Astrocyte (in vitro differentiated cells and primary cell): ENCODE results near the gene AK8. TPM values are rescaled to one million over a fixed set of nuclear protein-coding genes. Genes with fewer than 3 reads are reported as not detected.

Experiments
- DNase-seq: peaks from one replicate; pipeline ENCODE4 v3.0.0-alpha.2; 2010; ENCODE audit warnings: low read depth
- FAIRE-seq: peaks from 2 replicates; lab custom pipeline; 2011; peaks lifted over from hg19 to GRCh38; lab: Jason Lieb, UNC
- H2AFZ ChIP-seq: 2 replicates; pipeline ENCODE4 v1.6.0; 2012; ENCODE audit warnings: low read depth, low read length, inconsistent platforms
- H3K27ac ChIP-seq: 2 replicates; pipeline ENCODE4 v1.5.1; 2011; ENCODE audit warnings: low read depth, low read length, inconsistent platforms
- H3K27me3 ChIP-seq: 2 replicates; pipeline ENCODE4 v1.6.0; 2011; ENCODE audit warnings: low read length, inconsistent platforms; ENCODE audit not compliant: insufficient read depth
- H3K36me3 ChIP-seq: 2 replicates; pipeline ENCODE4 v1.5.1; 2011; ENCODE audit warnings: low read length, inconsistent platforms; ENCODE audit not compliant: insufficient read depth
- H3K4me1 ChIP-seq: 2 replicates; pipeline ENCODE4 v1.5.1; 2011; ENCODE audit warnings: low read length, inconsistent platforms; ENCODE audit not compliant: insufficient read depth
- H3K4me2 ChIP-seq: 2 replicates; pipeline ENCODE4 v1.6.0; 2012; ENCODE audit warnings: low read length, inconsistent platforms
- H3K4me3 ChIP-seq: 2 replicates; pipeline ENCODE4 v1.5.1; 2011; ENCODE audit warnings: low read depth, mild to moderate bottlenecking, low read length, inconsistent platforms; ENCODE audit not compliant: insufficient read depth
- H3K79me2 ChIP-seq: 2 replicates; pipeline ENCODE4 v1.6.0; 2012; ENCODE audit warnings: mild to moderate bottlenecking, low read length, inconsistent platforms; ENCODE audit not compliant: insufficient read depth
- H3K9ac ChIP-seq: 2 replicates; pipeline ENCODE4 v1.6.0; 2012; ENCODE audit warnings: mild to moderate bottlenecking, low read length, inconsistent platforms
- H3K9me3 ChIP-seq: 2 replicates; pipeline ENCODE4 v1.5.1; 2012; ENCODE audit warnings: low read depth, mild to moderate bottlenecking, low read length, inconsistent platforms; ENCODE audit not compliant: insufficient read depth
- H4K20me1 ChIP-seq: 2 replicates; pipeline ENCODE4 v1.6.0; 2012; ENCODE audit warnings: low read length, inconsistent platforms; ENCODE audit not compliant: insufficient read depth
- H3K27ac Mint-ChIP-seq: one replicate; pipeline ENCODE4 v1.8.0; 2021; ENCODE audit warnings: mild to moderate bottlenecking, mixed read lengths; ENCODE audit not compliant: unreplicated experiment
- H3K27me3 Mint-ChIP-seq: one replicate; pipeline ENCODE4 v1.8.0; 2021; ENCODE audit warnings: low read depth, mixed read lengths; ENCODE audit not compliant: unreplicated experiment
- H3K36me3 Mint-ChIP-seq: one replicate; pipeline ENCODE4 v1.8.0; 2021; ENCODE audit warnings: low read depth, mixed read lengths; ENCODE audit not compliant: unreplicated experiment
- H3K4me1 Mint-ChIP-seq: one replicate; pipeline ENCODE4 v1.8.0; 2021; ENCODE audit warnings: low read depth, mixed read lengths; ENCODE audit not compliant: unreplicated experiment
- H3K4me3 Mint-ChIP-seq: one replicate; pipeline ENCODE4 v1.8.0; 2021; ENCODE audit warnings: mild to moderate bottlenecking, moderate library complexity, mixed read lengths; ENCODE audit not compliant: unreplicated experiment
- H3K9me3 Mint-ChIP-seq: one replicate; pipeline ENCODE4 v1.8.0; 2021; ENCODE audit warnings: mild to moderate bottlenecking, mixed read lengths; ENCODE audit not compliant: unreplicated experiment
- EZH2 ChIP-seq: IDR thresholded peaks from 2 replicates; pipeline ENCODE4 v1.6.1; 2012; ENCODE audit warnings: mild to moderate bottlenecking, low read length, inconsistent platforms; ENCODE audit not compliant: insufficient read depth
- total RNA-seq: library from RNA; stranded (reverse); gene quantifications from 2 replicates; pipeline ENCODE4 v1.2.1, GENCODE V29; 2021
- TF ChIP-seq, protein P1 (sequence below): IDR thresholded peaks from 2 replicates; pipeline ENCODE4 v1.5.1; 2011; ENCODE audit warnings: low read depth, mild to moderate bottlenecking, inconsistent platforms, low read length, moderate library complexity; ENCODE audit not compliant: insufficient read depth

The AK8 gene
- total RNA-seq, 1 donor from 2014 or later, result 0.27 TPM

DNA sequence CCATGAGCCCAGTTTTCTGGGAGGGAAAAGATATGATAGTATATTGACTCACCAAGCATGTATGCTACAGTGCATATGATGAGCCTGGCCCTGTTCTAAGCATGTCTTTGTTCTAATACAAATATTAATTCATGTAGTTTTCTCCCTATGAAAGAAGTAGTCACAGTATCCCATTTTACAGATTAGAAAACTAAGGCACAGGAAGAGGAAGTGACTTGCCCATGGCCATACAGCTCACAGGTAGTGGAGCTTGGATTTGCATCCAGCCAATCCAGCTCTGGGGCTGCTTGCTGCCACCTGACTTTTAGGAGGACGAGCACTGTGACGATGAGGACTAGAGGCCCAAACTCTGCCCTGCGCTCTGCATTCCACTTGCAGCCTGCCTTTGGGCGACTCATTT lies 76.4 kb downstream of the AK8 start:
- Histone ChIP-seq H3K79me2 (no peaks in the 10 kb centered on the region), H3K4me3 (no peak overlapping the region), H3K36me3 (no peaks in the 10 kb centered on the region), H3K27me3 (peaks cover 21% of the 10 kb centered on the region), H3K9me3 (no peaks in the 10 kb centered on the region), H3K4me2 (no peak overlapping the region), H2AFZ (no peak overlapping the region), H4K20me1 (no peaks in the 10 kb centered on the region), H3K9ac (no peak overlapping the region), H3K4me1 (no peaks in the 10 kb centered on the region), H3K27ac (no peak overlapping the region)
- no peak overlapping the region for H3K27ac Mint-ChIP-seq
- TF ChIP-seq, protein P1, sequence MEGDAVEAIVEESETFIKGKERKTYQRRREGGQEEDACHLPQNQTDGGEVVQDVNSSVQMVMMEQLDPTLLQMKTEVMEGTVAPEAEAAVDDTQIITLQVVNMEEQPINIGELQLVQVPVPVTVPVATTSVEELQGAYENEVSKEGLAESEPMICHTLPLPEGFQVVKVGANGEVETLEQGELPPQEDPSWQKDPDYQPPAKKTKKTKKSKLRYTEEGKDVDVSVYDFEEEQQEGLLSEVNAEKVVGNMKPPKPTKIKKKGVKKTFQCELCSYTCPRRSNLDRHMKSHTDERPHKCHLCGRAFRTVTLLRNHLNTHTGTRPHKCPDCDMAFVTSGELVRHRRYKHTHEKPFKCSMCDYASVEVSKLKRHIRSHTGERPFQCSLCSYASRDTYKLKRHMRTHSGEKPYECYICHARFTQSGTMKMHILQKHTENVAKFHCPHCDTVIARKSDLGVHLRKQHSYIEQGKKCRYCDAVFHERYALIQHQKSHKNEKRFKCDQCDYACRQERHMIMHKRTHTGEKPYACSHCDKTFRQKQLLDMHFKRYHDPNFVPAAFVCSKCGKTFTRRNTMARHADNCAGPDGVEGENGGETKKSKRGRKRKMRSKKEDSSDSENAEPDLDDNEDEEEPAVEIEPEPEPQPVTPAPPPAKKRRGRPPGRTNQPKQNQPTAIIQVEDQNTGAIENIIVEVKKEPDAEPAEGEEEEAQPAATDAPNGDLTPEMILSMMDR, result no peak
- TF ChIP-seq EZH2, result no peak
- H3K4me3 Mint-ChIP-seq, result no peak overlapping the region
- no peak for FAIRE-seq
- H3K27me3 Mint-ChIP-seq, result peaks cover 53% of the 10 kb centered on the region
- H3K36me3 Mint-ChIP-seq, result no peaks in the 10 kb centered on the region
- DNase-seq, result no peak
- no peaks in the 10 kb centered on the region for H3K4me1 Mint-ChIP-seq
- peaks cover 3% of the 10 kb centered on the region for H3K9me3 Mint-ChIP-seq

DNA sequence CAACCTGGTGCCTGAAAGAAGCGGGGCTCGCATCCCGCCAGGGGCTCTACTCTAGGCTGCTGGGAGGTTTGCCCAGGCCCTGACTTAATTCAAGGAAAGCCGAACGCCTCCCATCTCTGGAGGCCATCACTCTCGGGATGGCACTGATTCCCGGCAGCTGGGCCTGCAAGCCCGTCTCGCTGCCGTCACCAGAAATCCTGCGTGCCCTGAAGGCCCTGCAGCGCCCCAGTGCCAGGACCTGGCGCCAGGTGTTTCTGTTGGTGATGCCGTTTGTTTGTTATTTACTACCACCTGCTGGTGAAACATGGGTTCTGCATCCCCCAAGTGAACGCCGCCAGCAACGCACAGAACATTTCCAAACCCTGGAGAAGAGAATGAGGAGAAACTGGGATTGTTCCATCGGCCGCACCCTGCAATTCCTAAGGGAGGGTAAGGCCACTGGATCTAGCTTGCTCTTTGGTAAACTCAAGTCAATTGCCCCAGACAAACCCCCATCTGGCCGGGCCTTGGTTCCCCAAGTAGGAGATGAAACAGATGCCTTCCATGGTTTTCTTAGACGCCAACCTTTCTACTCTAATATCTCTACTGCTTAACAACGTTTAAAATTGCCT lies 77.9 kb downstream of the AK8 start:
- Mint-ChIP-seq H3K4me1 (no peaks in the 10 kb centered on the region), H3K27ac (no peak overlapping the region), H3K9me3 (peaks cover 3% of the 10 kb centered on the region), H3K4me3 (no peak overlapping the region), H3K36me3 (no peaks in the 10 kb centered on the region), H3K27me3 (peaks cover 58% of the 10 kb centered on the region)
- no peak overlapping the region for H3K27ac ChIP-seq
- no peaks in the 10 kb centered on the region for H3K9me3 ChIP-seq
- peak overlapping the region; percentile 28 for H2AFZ ChIP-seq
- H3K79me2 ChIP-seq, result no peaks in the 10 kb centered on the region
- H3K4me1 ChIP-seq, result no peaks in the 10 kb centered on the region
- H3K9ac ChIP-seq, result no peak overlapping the region
- no peak overlapping the region for H3K4me3 ChIP-seq
- H4K20me1 ChIP-seq, result no peaks in the 10 kb centered on the region
- FAIRE-seq, result no peak
- DNase-seq, result peak; percentile 10
- no peaks in the 10 kb centered on the region for H3K36me3 ChIP-seq
- H3K4me2 ChIP-seq, result no peak overlapping the region
- TF ChIP-seq EZH2, result no peak
- TF ChIP-seq, protein P1, result peak; percentile 76
- peaks cover 9% of the 10 kb centered on the region for H3K27me3 ChIP-seq
